HepG2 (cell line): ENCODE results near the gene NISCH. TPM values are rescaled to one million over a fixed set of nuclear protein-coding genes. Genes with fewer than 3 reads are reported as not detected.

ENCODE experiments used
- CREM ChIP-seq, 2 experiments: sonication (generic) in 1 of 2; formaldehyde crosslinking in 1 of 2; IDR thresholded peaks; 2 replicates each; pipeline versions ENCODE4 v1.4.0 to v1.6.1; 2016 to 2020; ENCODE audit warnings: antibody characterized with exemption in 1 of 2, mild to moderate bottlenecking in 1 of 2, missing genetic modification reagents in 1 of 2
- FOXA1 ChIP-seq, 2 experiments: fragments of 450-650 bp in 1 of 2; sonication (generic) in 1 of 2; formaldehyde crosslinking in 1 of 2; IDR thresholded peaks; 2 replicates each; pipeline versions ENCODE4 v1.4.0 to v1.6.1; 2016 to 2020; ENCODE audit warnings: missing genetic modification reagents in 1 of 2
- FOXC1 ChIP-seq: sonication (generic); formaldehyde crosslinking; IDR thresholded peaks from 2 replicates; pipeline ENCODE4 v1.8.0; 2022; ENCODE audit warnings: mild to moderate bottlenecking, missing genetic modification reagents, borderline replicate concordance
- GTF2F1 ChIP-seq: fragments of 150-350 bp; IDR thresholded peaks from 2 replicates; pipeline ENCODE4 v1.6.1; 2014; ENCODE audit warnings: low read length
- NR2F6 ChIP-seq, 2 experiments: IDR thresholded peaks; 2 replicates each; pipeline ENCODE4 v1.6.1; 2016; ENCODE audit warnings: antibody characterized with exemption in 1 of 2, mild to moderate bottlenecking in 1 of 2
- SOX6 ChIP-seq, 2 experiments: fragments of 450-650 bp in 1 of 2; sonication (generic) in 1 of 2; formaldehyde crosslinking in 1 of 2; IDR thresholded peaks; 2 replicates each; pipeline versions ENCODE4 v1.4.0 to v1.6.1; 2017 to 2020; ENCODE audit warnings: antibody characterized with exemption in 1 of 2, mild to moderate bottlenecking in 1 of 2, missing genetic modification reagents in 1 of 2
- ZNF333 ChIP-seq: sonication (generic); formaldehyde crosslinking; IDR thresholded peaks from 2 replicates; pipeline ENCODE4 v1.4.0; 2020; ENCODE audit warnings: mild to moderate bottlenecking, missing genetic modification reagents, borderline replicate concordance
- polyA plus RNA-seq, 8 experiments: library from polyadenylated mRNA; depleted of rRNA in 3 of 8; stranded (reverse) in 7 of 8; unstranded in 1 of 8; fragments of >200 nt; fragmentation: Illumina TruSeq in 4 of 8; extraction: Trizol in 4 of 8; gene quantifications; 2 replicates each; pipeline versions ENCODE4 v1.2.1 to v1.2.3, GENCODE V29; 2011 to 2016; ENCODE audit warnings: low read depth in 4 of 8, missing spikeins in 1 of 8, mixed read lengths in 1 of 8; ENCODE audit not compliant: insufficient read depth in 1 of 8
- total RNA-seq, 5 experiments: library from RNA; depleted of rRNA; stranded (reverse); fragments of >200 nt; fragmentation: Illumina TruSeq; extraction: Trizol; gene quantifications; 2 replicates each; pipeline ENCODE4 v1.2.3, GENCODE V29; 2016; ENCODE audit warnings: low read depth in 1 of 5
- TF ChIP-seq, protein P1 (sequence below): sonication (generic); formaldehyde crosslinking; IDR thresholded peaks from 2 replicates; pipeline ENCODE4 v1.5.1; 2020; ENCODE audit warnings: mild to moderate bottlenecking, missing genetic modification reagents, moderate library complexity
- TF ChIP-seq, protein P2 (sequence below): sonication (generic); formaldehyde crosslinking; IDR thresholded peaks from 2 replicates; pipeline ENCODE4 v1.8.0; 2022; ENCODE audit warnings: mild to moderate bottlenecking, missing genetic modification reagents
- TF ChIP-seq, protein P3 (sequence below), 2 experiments: fragments of 450-650 bp in 1 of 2; sonication (generic) in 1 of 2; formaldehyde crosslinking in 1 of 2; IDR thresholded peaks; 2 replicates each; pipeline versions ENCODE4 v1.6.1 to v1.8.0; 2016 to 2022; ENCODE audit warnings: antibody characterized with exemption in 1 of 2, mild to moderate bottlenecking in 1 of 2, missing genetic modification reagents in 1 of 2

NISCH gene
- total and polyA plus RNA-seq, 2 of the 13 experiments (the other 11 are each of a cell fraction or from before 2014, with no cell fraction given) = 27.0 to 47.6 TPM

DNA sequence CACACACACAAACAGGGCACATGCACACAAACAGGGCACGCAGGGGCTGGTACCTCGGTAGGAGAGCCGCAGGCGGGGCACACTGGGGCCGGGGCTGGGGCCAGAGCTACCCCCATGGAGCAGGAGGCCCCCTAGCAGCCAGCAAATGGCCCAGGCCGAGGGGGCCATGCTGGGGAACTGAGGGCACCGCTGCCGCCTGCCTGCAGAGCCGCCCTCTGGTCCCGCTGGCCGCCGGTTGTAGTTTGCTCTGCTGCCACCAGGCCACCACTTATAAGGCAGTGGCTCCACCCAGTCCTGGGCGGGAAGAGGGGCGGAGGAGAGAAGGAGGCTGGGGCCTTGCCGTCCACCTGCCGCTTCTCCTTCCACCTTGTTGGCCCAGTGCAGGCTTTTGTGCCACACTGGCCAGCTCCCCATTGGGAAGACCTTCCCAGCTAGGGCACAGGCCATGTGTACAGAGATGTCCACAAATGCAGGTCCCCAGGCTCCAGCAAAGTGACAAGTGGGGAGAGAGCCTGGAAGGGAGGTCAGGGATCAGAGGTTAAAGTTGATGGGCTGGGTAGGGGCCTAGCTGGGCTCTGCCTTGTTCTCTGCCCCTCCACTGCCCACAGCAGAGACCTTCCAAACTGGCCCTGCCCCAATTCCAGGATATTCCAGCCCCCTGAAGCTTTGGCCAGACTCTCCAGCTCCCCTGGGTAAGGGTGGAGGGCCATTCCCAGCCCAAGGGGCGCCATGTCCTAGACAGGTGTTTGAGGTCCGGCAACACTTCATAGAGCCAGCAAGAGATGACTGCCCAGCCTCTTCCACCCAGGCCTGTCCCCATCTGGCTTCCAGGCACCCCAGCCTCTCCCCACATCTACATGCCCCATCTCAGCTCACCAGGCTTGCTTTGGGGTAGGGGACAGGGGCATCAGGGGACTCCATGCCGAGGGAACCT, 10.3 kb upstream of the NISCH start, which contains the start of gene SEMA3G (continued):
- TF ChIP-seq ZNF333 (CRISPR knock-in tag) = 0 out of 2 replicates have a peak, but pooled peaks have one; percentile 48
- TF ChIP-seq NR2F6 (IDR thresholded peaks at IDR 0.05) = peak; percentile 67
- TF ChIP-seq NR2F6 (CRISPR knock-in tag; IDR thresholded peaks at IDR 0.05) = peak; percentile 64
- no peak for TF ChIP-seq SOX6 (IDR thresholded peaks at IDR 0.05)
- TF ChIP-seq SOX6 (CRISPR knock-in tag; IDR thresholded peaks at IDR 0.05) = peak; percentile 58
- no peak; the same call in 1 of the 2 replicates for TF ChIP-seq FOXC1
- TF ChIP-seq, protein P1, sequence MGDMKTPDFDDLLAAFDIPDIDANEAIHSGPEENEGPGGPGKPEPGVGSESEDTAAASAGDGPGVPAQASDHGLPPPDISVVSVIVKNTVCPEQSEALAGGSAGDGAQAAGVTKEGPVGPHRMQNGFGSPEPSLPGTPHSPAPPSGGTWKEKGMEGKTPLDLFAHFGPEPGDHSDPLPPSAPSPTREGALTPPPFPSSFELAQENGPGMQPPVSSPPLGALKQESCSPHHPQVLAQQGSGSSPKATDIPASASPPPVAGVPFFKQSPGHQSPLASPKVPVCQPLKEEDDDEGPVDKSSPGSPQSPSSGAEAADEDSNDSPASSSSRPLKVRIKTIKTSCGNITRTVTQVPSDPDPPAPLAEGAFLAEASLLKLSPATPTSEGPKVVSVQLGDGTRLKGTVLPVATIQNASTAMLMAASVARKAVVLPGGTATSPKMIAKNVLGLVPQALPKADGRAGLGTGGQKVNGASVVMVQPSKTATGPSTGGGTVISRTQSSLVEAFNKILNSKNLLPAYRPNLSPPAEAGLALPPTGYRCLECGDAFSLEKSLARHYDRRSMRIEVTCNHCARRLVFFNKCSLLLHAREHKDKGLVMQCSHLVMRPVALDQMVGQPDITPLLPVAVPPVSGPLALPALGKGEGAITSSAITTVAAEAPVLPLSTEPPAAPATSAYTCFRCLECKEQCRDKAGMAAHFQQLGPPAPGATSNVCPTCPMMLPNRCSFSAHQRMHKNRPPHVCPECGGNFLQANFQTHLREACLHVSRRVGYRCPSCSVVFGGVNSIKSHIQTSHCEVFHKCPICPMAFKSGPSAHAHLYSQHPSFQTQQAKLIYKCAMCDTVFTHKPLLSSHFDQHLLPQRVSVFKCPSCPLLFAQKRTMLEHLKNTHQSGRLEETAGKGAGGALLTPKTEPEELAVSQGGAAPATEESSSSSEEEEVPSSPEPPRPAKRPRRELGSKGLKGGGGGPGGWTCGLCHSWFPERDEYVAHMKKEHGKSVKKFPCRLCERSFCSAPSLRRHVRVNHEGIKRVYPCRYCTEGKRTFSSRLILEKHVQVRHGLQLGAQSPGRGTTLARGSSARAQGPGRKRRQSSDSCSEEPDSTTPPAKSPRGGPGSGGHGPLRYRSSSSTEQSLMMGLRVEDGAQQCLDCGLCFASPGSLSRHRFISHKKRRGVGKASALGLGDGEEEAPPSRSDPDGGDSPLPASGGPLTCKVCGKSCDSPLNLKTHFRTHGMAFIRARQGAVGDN (CRISPR knock-in tag) = peak; percentile 93
- TF ChIP-seq CREM (IDR thresholded peaks at IDR 0.05) = no peak
- no peak for TF ChIP-seq CREM (CRISPR knock-in tag; IDR thresholded peaks at IDR 0.05)
- TF ChIP-seq GTF2F1 = no peak
- TF ChIP-seq FOXA1 (IDR thresholded peaks at IDR 0.05) = no peak
- TF ChIP-seq FOXA1 (CRISPR knock-in tag; IDR thresholded peaks at IDR 0.05) = no peak
- TF ChIP-seq, protein P2, sequence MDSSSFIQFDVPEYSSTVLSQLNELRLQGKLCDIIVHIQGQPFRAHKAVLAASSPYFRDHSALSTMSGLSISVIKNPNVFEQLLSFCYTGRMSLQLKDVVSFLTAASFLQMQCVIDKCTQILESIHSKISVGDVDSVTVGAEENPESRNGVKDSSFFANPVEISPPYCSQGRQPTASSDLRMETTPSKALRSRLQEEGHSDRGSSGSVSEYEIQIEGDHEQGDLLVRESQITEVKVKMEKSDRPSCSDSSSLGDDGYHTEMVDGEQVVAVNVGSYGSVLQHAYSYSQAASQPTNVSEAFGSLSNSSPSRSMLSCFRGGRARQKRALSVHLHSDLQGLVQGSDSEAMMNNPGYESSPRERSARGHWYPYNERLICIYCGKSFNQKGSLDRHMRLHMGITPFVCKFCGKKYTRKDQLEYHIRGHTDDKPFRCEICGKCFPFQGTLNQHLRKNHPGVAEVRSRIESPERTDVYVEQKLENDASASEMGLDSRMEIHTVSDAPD = no peak
- TF ChIP-seq, protein P3, sequence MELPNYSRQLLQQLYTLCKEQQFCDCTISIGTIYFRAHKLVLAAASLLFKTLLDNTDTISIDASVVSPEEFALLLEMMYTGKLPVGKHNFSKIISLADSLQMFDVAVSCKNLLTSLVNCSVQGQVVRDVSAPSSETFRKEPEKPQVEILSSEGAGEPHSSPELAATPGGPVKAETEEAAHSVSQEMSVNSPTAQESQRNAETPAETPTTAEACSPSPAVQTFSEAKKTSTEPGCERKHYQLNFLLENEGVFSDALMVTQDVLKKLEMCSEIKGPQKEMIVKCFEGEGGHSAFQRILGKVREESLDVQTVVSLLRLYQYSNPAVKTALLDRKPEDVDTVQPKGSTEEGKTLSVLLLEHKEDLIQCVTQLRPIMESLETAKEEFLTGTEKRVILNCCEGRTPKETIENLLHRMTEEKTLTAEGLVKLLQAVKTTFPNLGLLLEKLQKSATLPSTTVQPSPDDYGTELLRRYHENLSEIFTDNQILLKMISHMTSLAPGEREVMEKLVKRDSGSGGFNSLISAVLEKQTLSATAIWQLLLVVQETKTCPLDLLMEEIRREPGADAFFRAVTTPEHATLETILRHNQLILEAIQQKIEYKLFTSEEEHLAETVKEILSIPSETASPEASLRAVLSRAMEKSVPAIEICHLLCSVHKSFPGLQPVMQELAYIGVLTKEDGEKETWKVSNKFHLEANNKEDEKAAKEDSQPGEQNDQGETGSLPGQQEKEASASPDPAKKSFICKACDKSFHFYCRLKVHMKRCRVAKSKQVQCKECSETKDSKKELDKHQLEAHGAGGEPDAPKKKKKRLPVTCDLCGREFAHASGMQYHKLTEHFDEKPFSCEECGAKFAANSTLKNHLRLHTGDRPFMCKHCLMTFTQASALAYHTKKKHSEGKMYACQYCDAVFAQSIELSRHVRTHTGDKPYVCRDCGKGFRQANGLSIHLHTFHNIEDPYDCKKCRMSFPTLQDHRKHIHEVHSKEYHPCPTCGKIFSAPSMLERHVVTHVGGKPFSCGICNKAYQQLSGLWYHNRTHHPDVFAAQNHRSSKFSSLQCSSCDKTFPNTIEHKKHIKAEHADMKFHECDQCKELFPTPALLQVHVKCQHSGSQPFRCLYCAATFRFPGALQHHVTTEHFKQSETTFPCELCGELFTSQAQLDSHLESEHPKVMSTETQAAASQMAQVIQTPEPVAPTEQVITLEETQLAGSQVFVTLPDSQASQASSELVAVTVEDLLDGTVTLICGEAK (IDR thresholded peaks at IDR 0.05) = no peak
- TF ChIP-seq, protein P3 (CRISPR knock-in tag; IDR thresholded peaks at IDR 0.05) = peak; percentile 9; the same call in 1 of the 2 replicates
